Posterior vena cava (tissue), 2 donors: Measurements from ENCODE around the gene PARD6B. TPM values are rescaled to one million over a fixed set of nuclear protein-coding genes. Genes with fewer than 3 reads are reported as not detected.
"Not testable (repeated sequence)": the region's sequence is repeated elsewhere in the genome, so short reads cannot be mapped to it uniquely, and the experiment has no call there.

Experiments
- DNase-seq: peaks from one replicate; pipeline ENCODE4 v3.0.0-alpha.2; 2020; ENCODE audit warnings: low spot score
- intact Hi-C, 2 donors: fragments of 100-400 bp; cut with DNase I; formaldehyde crosslinking; loops; one replicate each; pipeline versions ENCODE4 v1.14.1 to v1.14.2; 2022 to 2023
- total RNA-seq, 2 donors: library from RNA; stranded (reverse); fragmentation: NEBNext Ultra II Directional; extraction: Animal tissue kit (Norgen Biotek cat#: 25700); gene quantifications; one replicate each; pipeline ENCODE4 v1.2.1, GENCODE V29; 2021
- donor health status: DM: yes; HTN: yes; CAD: no.
- donor health status: DM: yes; HTN: yes; CAD: no.

Gene PARD6B
- total RNA-seq, 2 donors from 2014 or later: 1.0 to 1.4 TPM

GRCh38 chr20:50763550-50764458 lies 32.4 kb downstream of the PARD6B start:
- intact Hi-C loops: loop anchor here in 1 of 2 donors (5.0 kb wide), 1 partner anchor 1777 kb away; no protein-coding TSS in a partner anchor
- not testable (repeated sequence) for DNase-seq

GRCh38 chr20:50765251-50765650 lies 33.9 kb downstream of the PARD6B start:
- DNase-seq, intact Hi-C loops: not testable (repeated sequence)

- no peak for DNase-seq
- intact Hi-C loops: no loop called here
Measured at GRCh38 chr20:50765674-50766073, 34.3 kb downstream of the PARD6B start.

GRCh38 chr20:50766955-50767809 lies 35.8 kb downstream of the PARD6B start:
- DNase-seq: peak; percentile 49

GRCh38 chr20:50768991-50769390 lies 37.6 kb downstream of the PARD6B start:
- peak; percentile 8 for DNase-seq
- intact Hi-C loops: not testable (repeated sequence)

More at GRCh38 chr20:50766955-50767809, 35.8 kb downstream of the PARD6B start:
- intact Hi-C loops: not testable (repeated sequence)

GRCh38 chr20:50769551-50770085 lies 38.2 kb downstream of the PARD6B start:
- peak; percentile 12 for DNase-seq
- intact Hi-C loops: not testable (repeated sequence)

- peak; percentile 13 for DNase-seq
- intact Hi-C loops: not testable (repeated sequence)
Measured at GRCh38 chr20:50771419-50772080, 40.2 kb downstream of the PARD6B start.

GRCh38 chr20:50772420-50773185 lies 41.2 kb downstream of the PARD6B start:
- peak; percentile 24 for DNase-seq
- intact Hi-C loops: no loop called here

- DNase-seq: peak; percentile 31
- intact Hi-C loops: no loop called here
Measured at GRCh38 chr20:50774515-50774914, 43.1 kb downstream of the PARD6B start.

- intact Hi-C loops: no loop called here
- DNase-seq: peak; percentile 31
Measured at GRCh38 chr20:50776122-50776817, 44.9 kb downstream of the PARD6B start.

GRCh38 chr20:50777373-50777772 lies 46.0 kb downstream of the PARD6B start:
- intact Hi-C loops: no loop called here
- no peak for DNase-seq

GRCh38 chr20:50778994-50779393 lies 47.6 kb downstream of the PARD6B start:
- intact Hi-C loops, DNase-seq: not testable (repeated sequence)

GRCh38 chr20:50783390-50783789 lies 52.0 kb downstream of the PARD6B start:
- intact Hi-C loops: no loop called here
- DNase-seq: no peak

GRCh38 chr20:50783903-50784302 lies 52.5 kb downstream of the PARD6B start:
- peak; percentile 31 for DNase-seq
- intact Hi-C loops: no loop called here

- DNase-seq: peak; percentile 22
- intact Hi-C loops: no loop called here
Measured at GRCh38 chr20:50784464-50784863, 53.1 kb downstream of the PARD6B start.

GRCh38 chr20:50786703-50787102 lies 55.3 kb downstream of the PARD6B start:
- DNase-seq: peak; percentile 45
- intact Hi-C loops: no loop called here

- intact Hi-C loops: no loop called here
- DNase-seq: no peak
Measured at GRCh38 chr20:50787181-50787580, 55.8 kb downstream of the PARD6B start.
